K562 (cell line): ENCODE results near the gene PNMA8C. TPM values are rescaled to one million over a fixed set of nuclear protein-coding genes. Genes with fewer than 3 reads are reported as not detected.

ENCODE experiments used
- ATAC-seq: fragments of 200-7000 bp; cut with Tn5 transposase; 3 replicates; pipeline ENCODE4 v1.9.1; 2020; ENCODE audit warnings: moderate library complexity
- BruUV-seq: library from RNA; stranded (reverse); fragments of 400-500 nt; replicated peaks from 2 replicates; lab custom pipeline; 2021; lab: Mats Ljungman, UMichigan
- CTCF ChIA-PET: fragments of 300-600 bp; formaldehyde crosslinking; extraction: SDS; loops from one replicate; lab custom pipeline; 2021; ENCODE audit warnings: low intra/inter-chr PET ratio; lab: Yijun Ruan, JAX
- POLR2A ChIA-PET: fragments of 300-600, 350-650 bp; sonication (Branson Sonifier 250); formaldehyde crosslinking; extraction: SDS; loops from one replicate; lab custom pipeline; 2021; ENCODE audit warnings: antibody characterized with exemption, inconsistent platforms; lab: Yijun Ruan, JAX
- DNase-seq, 4 experiments: peaks; one replicate each; pipeline versions ENCODE4 v3.0.0 to v3.0.0-alpha.2; 2011 to 2018; ENCODE audit warnings: low spot score in 3 of 4, mixed read lengths in 3 of 4; ENCODE audit errors: extremely low read depth in 1 of 4
- FAIRE-seq: peaks from 2 replicates; lab custom pipeline; 2011; peaks lifted over from hg19 to GRCh38; lab: Jason Lieb, UNC
- H2AFZ ChIP-seq: 2 replicates; pipeline ENCODE4 v1.6.0; 2011; ENCODE audit warnings: low read depth, low read length, control low read depth, inconsistent platforms
- H3K27ac ChIP-seq: fragments of 200-600 bp; 3 replicates; pipeline ENCODE4 v1.8.0; 2011; ENCODE audit warnings: low read depth, mild to moderate bottlenecking, control low read depth, inconsistent platforms, low read length, moderate library complexity, mixed read lengths; ENCODE audit errors: extremely low read depth
- H3K27me3 ChIP-seq, 2 experiments: fragments of 300-600 bp in 1 of 2; 2 replicates in 1 of 2; 3 replicates in 1 of 2; pipeline versions ENCODE4 v1.6.0 to v1.8.0; 2011; ENCODE audit warnings: inconsistent platforms in 2 of 2, low read length in 2 of 2, mild to moderate bottlenecking in 1 of 2, mixed read lengths in 1 of 2, moderate library complexity in 1 of 2; ENCODE audit not compliant: control insufficient read depth in 2 of 2, insufficient read depth in 2 of 2
- H3K36me3 ChIP-seq: fragments of 300-600 bp; 3 replicates; pipeline ENCODE4 v1.8.0; 2011; ENCODE audit warnings: mild to moderate bottlenecking, low read length, inconsistent platforms; ENCODE audit not compliant: control insufficient read depth, insufficient read depth
- H3K4me1 ChIP-seq, 2 experiments: fragments of 200-600 bp in 1 of 2; replicated peaks in 1 of 2; 2 replicates in 1 of 2; 3 replicates in 1 of 2; pipeline versions ENCODE4 v1.5.1 to v1.8.0; 2011; ENCODE audit warnings: inconsistent platforms in 2 of 2, low read length in 2 of 2, mild to moderate bottlenecking in 1 of 2, mixed read lengths in 1 of 2, moderate library complexity in 1 of 2; ENCODE audit not compliant: control insufficient read depth in 2 of 2, insufficient read depth in 2 of 2
- H3K4me2 ChIP-seq: 2 replicates; pipeline ENCODE4 v1.6.1; 2011; ENCODE audit warnings: low read length, control low read depth, inconsistent platforms, mixed read lengths; ENCODE audit not compliant: insufficient read depth
- H3K4me3 ChIP-seq: fragments of 200-600 bp; sonication (generic), shearing (Covaris generic); 2 replicates; pipeline ENCODE4 v1.5.1; 2016; ENCODE audit warnings: control low read depth, inconsistent platforms
- H3K79me2 ChIP-seq: fragments of 200-600 bp; 3 replicates; pipeline ENCODE4 v1.8.0; 2011; ENCODE audit warnings: low read length, inconsistent platforms; ENCODE audit not compliant: control insufficient read depth, insufficient read depth
- H3K9ac ChIP-seq, 2 experiments: 2 replicates each; pipeline versions ENCODE4 v1.6.0 to v1.6.1; 2011; ENCODE audit warnings: low read depth in 2 of 2, low read length in 2 of 2, control low read depth in 1 of 2, inconsistent platforms in 1 of 2, mild to moderate bottlenecking in 1 of 2, mixed read lengths in 1 of 2; ENCODE audit not compliant: insufficient read depth in 1 of 2
- H3K9me1 ChIP-seq: one replicate; pipeline ENCODE4 v1.6.0; 2011; ENCODE audit warnings: inconsistent platforms, mild to moderate bottlenecking, low read length, moderate library complexity; ENCODE audit not compliant: control insufficient read depth, insufficient read depth
- H3K9me3 ChIP-seq: replicated peaks from 2 replicates; pipeline ENCODE4 v1.5.1; 2011; ENCODE audit warnings: low read depth, low read length, inconsistent platforms; ENCODE audit not compliant: control insufficient read depth, insufficient read depth
- H4K20me1 ChIP-seq: replicated peaks from 2 replicates; pipeline ENCODE4 v1.6.1; 2011; ENCODE audit warnings: low read length, inconsistent platforms, mixed read lengths; ENCODE audit not compliant: control insufficient read depth, insufficient read depth
- ARNT ChIP-seq, 2 experiments: fragments of 450-650 bp; IDR thresholded peaks; 2 replicates each; pipeline ENCODE4 v1.6.1; 2016; ENCODE audit warnings: mild to moderate bottlenecking in 1 of 2
- CTBP1 ChIP-seq: fragments of 450-650 bp; IDR thresholded peaks from 2 replicates; pipeline ENCODE4 v1.6.1; 2016; ENCODE audit warnings: borderline replicate concordance
- E2F8 ChIP-seq: fragments of 450-650 bp; IDR thresholded peaks from 2 replicates; pipeline ENCODE4 v1.7.1; 2018; ENCODE audit warnings: mild to moderate bottlenecking, low read depth; ENCODE audit not compliant: partially characterized antibody
- ETS2 ChIP-seq: IDR thresholded peaks from 2 replicates; pipeline ENCODE4 v1.6.1; 2016; ENCODE audit warnings: borderline replicate concordance, missing genetic modification characterization, mild to moderate bottlenecking, moderate library complexity, missing compliant biosample characterization; ENCODE audit not compliant: poor library complexity, severe bottlenecking
- KLF13 ChIP-seq: fragments of 450-650 bp; IDR thresholded peaks from 2 replicates; pipeline ENCODE4 v1.6.1; 2016; ENCODE audit warnings: missing genetic modification characterization, low read depth, mild to moderate bottlenecking, missing compliant biosample characterization, moderate library complexity, borderline replicate concordance
- MAFG ChIP-seq: fragments of 450-650 bp; conservative IDR thresholded peaks from 2 replicates; pipeline ENCODE4 v1.6.1; 2016; ENCODE audit warnings: missing genetic modification characterization, missing compliant biosample characterization
- MECOM ChIP-seq: fragments of 250-450 bp; sonication (Bioruptor Pico); IDR thresholded peaks from 2 replicates; pipeline ENCODE4 v1.8.0; 2022; ENCODE audit warnings: inconsistent platforms
- MYNN ChIP-seq, 2 experiments: sonication (generic); formaldehyde crosslinking in 1 of 2; IDR thresholded peaks; 2 replicates each; pipeline versions ENCODE4 v1.5.0 to v1.6.1; 2016 to 2020; ENCODE audit warnings: antibody characterized with exemption in 1 of 2, missing genetic modification reagents in 1 of 2
- NCOA6 ChIP-seq: fragments of 450-650 bp; IDR thresholded peaks from 2 replicates; pipeline ENCODE4 v1.6.1; 2017; ENCODE audit warnings: mild to moderate bottlenecking
- NR2C2 ChIP-seq, 2 experiments: fragments of 200-800 bp in 1 of 2; sonication (Bioruptor generic) in 1 of 2; sonication (generic) in 1 of 2; formaldehyde crosslinking in 1 of 2; IDR thresholded peaks; 2 replicates each; pipeline versions ENCODE4 v1.6.1 to v1.8.0; 2016 to 2022; ENCODE audit warnings: mild to moderate bottlenecking in 1 of 2, missing compliant biosample characterization in 1 of 2, missing genetic modification characterization in 1 of 2, missing genetic modification reagents in 1 of 2
- SNRNP70 ChIP-seq: fragments of 200-400 bp; formaldehyde crosslinking; optimal IDR thresholded peaks from 2 replicates; pipeline ENCODE3; 2017; ENCODE audit warnings: low read depth, low read length
- TCF7L2 ChIP-seq: fragments of 150-350 bp; IDR thresholded peaks from 2 replicates; pipeline ENCODE4 v1.6.1; 2016; ENCODE audit warnings: low read depth, mild to moderate bottlenecking, low read length, moderate library complexity
- UBTF ChIP-seq, 2 experiments: IDR thresholded peaks; 2 replicates each; pipeline ENCODE4 v1.6.1; 2012; ENCODE audit warnings: improper control_type of control experiment in 2 of 2, low read depth in 2 of 2, low read length in 2 of 2, borderline replicate concordance in 1 of 2
- ZNF23 ChIP-seq: fragments of 250-450 bp; sonication (Bioruptor Pico); IDR thresholded peaks from 2 replicates; pipeline ENCODE4 v1.4.0; 2020; ENCODE audit warnings: mild to moderate bottlenecking
- ZNF507 ChIP-seq: conservative IDR thresholded peaks from 2 replicates; pipeline ENCODE4 v1.6.1; 2017; ENCODE audit warnings: missing genetic modification characterization, missing compliant biosample characterization
- WGBS: fragments of 100-300 bp; shearing (Covaris generic); methylation state at CpG from one replicate; pipeline ENCODE4 v1.1.6; 2016; ENCODE audit warnings: low coverage, mixed read lengths; ENCODE audit not compliant: insufficient coverage; ENCODE audit errors: missing lambda C conversion rate; 5-methylcytosine and 5-hydroxymethylcytosine counted together
- in situ Hi-C: fragments of 300-500 bp; cut with MboI; formaldehyde crosslinking; loops from 4 replicates; pipeline ENCODE4 v1.15.0; 2018; ENCODE audit warnings: inconsistent platforms, mixed read lengths
- intact Hi-C: fragments of 100-400 bp; cut with micrococcal nuclease; formaldehyde crosslinking; loops from 2 replicates; pipeline ENCODE4 v1.14.2; 2022
- polyA plus RNA-seq, 8 experiments: library from polyadenylated mRNA; depleted of rRNA in 4 of 8; stranded (reverse) in 5 of 8; unstranded in 3 of 8; fragments of >200 nt; fragmentation: Nextera tagmentation in 2 of 8; fragmentation: Illumina TruSeq in 1 of 8; extraction: Ambion mirVana in 2 of 8; extraction: Trizol in 1 of 8; gene quantifications; 2 replicates each; pipeline versions ENCODE4 v1.2.1 to v1.2.3, GENCODE V29; 2011 to 2014; ENCODE audit warnings: inconsistent platforms in 1 of 8, missing spikeins in 1 of 8
- total RNA-seq, 7 experiments: library from RNA; depleted of rRNA in 6 of 7; stranded (reverse); fragments of >200 nt in 6 of 7; fragmentation: Illumina TruSeq in 2 of 7; extraction: Trizol in 2 of 7; gene quantifications; 2 replicates each; pipeline versions ENCODE4 v1.2.1 to v1.2.3, GENCODE V29; 2011 to 2021; ENCODE audit warnings: low replicate concordance in 1 of 7

Gene PNMA8C
- total and polyA plus RNA-seq, 9 of the 15 experiments (the other 6 are each of a cell fraction or from before 2014, with no cell fraction given), result 0.04 to 0.05 (median 0.05) TPM; not detected in 6

- in situ Hi-C loops, result no loop called here
- DNase-seq, result no peak
- TF ChIP-seq MYNN (IDR thresholded peaks at IDR 0.05), result no peak
- TF ChIP-seq MYNN (CRISPR knock-in tag; IDR thresholded peaks at IDR 0.05), result no peak
- TF ChIP-seq E2F8, result no peak
- no peak for TF ChIP-seq NCOA6
- TF ChIP-seq ETS2 (tag), result no peak
- TF ChIP-seq CTBP1, result no peak
- TF ChIP-seq MECOM, result no peak
- no peak for TF ChIP-seq UBTF (IDR thresholded peaks at IDR 0.05; ENCODE audit: borderline replicate concordance in 1 of 2, low read depth in 2 of 2, low read length in 2 of 2)
- TF ChIP-seq TCF7L2, result no peak
- TF ChIP-seq ZNF507 (tag), result no peak
- TF ChIP-seq ARNT (IDR thresholded peaks at IDR 0.05), result no peak
- no peak for TF ChIP-seq ZNF23 (CRISPR knock-in tag)
- TF ChIP-seq NR2C2 (CRISPR knock-in tag; IDR thresholded peaks at IDR 0.05), result no peak
- no peak for TF ChIP-seq NR2C2 (tag; IDR thresholded peaks at IDR 0.05)
- TF ChIP-seq SNRNP70, result no peak
- no peak for TF ChIP-seq MAFG (tag)
- TF ChIP-seq KLF13 (tag), result no peak
- no peak overlapping the region for H3K4me3 ChIP-seq
- H4K20me1 ChIP-seq, result no peaks in the 10 kb centered on the region
- no TSS peak for BruUV-seq
- H3K9me3 ChIP-seq, result no peaks in the 10 kb centered on the region
- WGBS, result 19% methylated on average over 1 of the region's 1 CpG
- ChIA-PET POLR2A (interaction anchor here (1.5 kb wide), 1 partner anchor 29 kb away, joined by 5 read pairs; no protein-coding TSS in a partner anchor), CTCF (no interaction called here)
- no peak overlapping the region for H3K9ac ChIP-seq
- no peaks in the 10 kb centered on the region for H3K9me1 ChIP-seq
- no peaks in the 10 kb centered on the region for H3K36me3 ChIP-seq
- intact Hi-C loops, result no loop called here
- no peaks in the 10 kb centered on the region; a peak in 1 of 5 replicates for H3K4me1 ChIP-seq
- ATAC-seq, result no peak
- no peak overlapping the region for H3K4me2 ChIP-seq
- H3K79me2 ChIP-seq, result no peaks in the 10 kb centered on the region
- H2AFZ ChIP-seq, result no peak overlapping the region
- FAIRE-seq, result no peak
- no peak overlapping the region for H3K27ac ChIP-seq
- peaks cover 0 to 4% of the 10 kb centered on the region in 2 experiments; a peak in 1 of 5 replicates for H3K27me3 ChIP-seq
Measured at GRCh38 chr19:46460981-46461380, 32.2 kb upstream of the PNMA8C start.
